B cell (primary cell): Measurements from ENCODE around the gene ANKS1B. TPM values are rescaled to one million over a fixed set of nuclear protein-coding genes. Genes with fewer than 3 reads are reported as not detected.

Experiments
- ATAC-seq: fragments of 200-7000 bp; cut with Tn5 transposase; one replicate; pipeline ENCODE4 v1.10.0; 2021; ENCODE audit warnings: low read depth, mild to moderate bottlenecking, moderate number of reproducible peaks, moderate library complexity
- CTCF ChIA-PET: fragments of 350-600 bp; sonication (Branson Sonifier 250); formaldehyde crosslinking; loops from one replicate; lab custom pipeline; 2021; ENCODE audit warnings: antibody characterized with exemption, inconsistent platforms; lab: Charles Lee
- POLR2A ChIA-PET: fragments of 350-600 bp; sonication (Branson Sonifier 250); formaldehyde crosslinking; loops from one replicate; lab custom pipeline; 2021; ENCODE audit warnings: antibody characterized with exemption; lab: Charles Lee
- DNase-seq: peaks from one replicate; pipeline ENCODE4 v3.0.0; 2013
- H2AFZ ChIP-seq: 2 replicates; pipeline ENCODE4 v1.6.1; 2012; ENCODE audit warnings: mild to moderate bottlenecking, low read depth, low read length; ENCODE audit not compliant: insufficient read depth, poor library complexity, severe bottlenecking
- H3K27ac ChIP-seq, 2 donors: 1 replicate in 1 of 2; 2 replicates in 1 of 2; pipeline ENCODE4 v1.5.1; 2012 to 2013; ENCODE audit warnings: low read length in 2 of 2, mild to moderate bottlenecking in 2 of 2, moderate library complexity in 1 of 2
- H3K27me3 ChIP-seq, 4 experiments: fragments of 200-600 bp in 1 of 4; sonication (generic) in 1 of 4; replicated peaks in 1 of 4; 1 replicate in 2 of 4; 2 replicates in 2 of 4; pipeline versions ENCODE4 v1.6.1 to v1.7.0; 2013 to 2016; ENCODE audit warnings: low read length in 3 of 4, mild to moderate bottlenecking in 2 of 4, mixed read lengths in 1 of 4, moderate library complexity in 1 of 4; ENCODE audit not compliant: insufficient read depth in 4 of 4, control insufficient read depth in 3 of 4; ENCODE audit errors: control extremely low read depth in 1 of 4
- H3K36me3 ChIP-seq, 2 experiments: replicated peaks in 1 of 2; 1 replicate in 1 of 2; 2 replicates in 1 of 2; pipeline versions ENCODE4 v1.6.1 to v1.7.1; 2013; ENCODE audit warnings: low read length in 1 of 2; ENCODE audit not compliant: insufficient read depth in 2 of 2, control insufficient read depth in 1 of 2; ENCODE audit errors: control extremely low read depth in 1 of 2, extremely low read depth in 1 of 2
- H3K4me1 ChIP-seq, 2 donors: fragments of 200-600 bp in 1 of 2; sonication (generic) in 1 of 2; 1 replicate in 1 of 2; 2 replicates in 1 of 2; pipeline versions ENCODE4 v1.5.1 to v1.6.1; 2013 to 2017; ENCODE audit warnings: low read length in 2 of 2; ENCODE audit not compliant: control insufficient read depth in 2 of 2, insufficient read depth in 2 of 2
- H3K4me2 ChIP-seq: replicated peaks from 2 replicates; pipeline ENCODE3; 2012; ENCODE audit warnings: mild to moderate bottlenecking, low read depth, low read length; ENCODE audit not compliant: poor library complexity, severe bottlenecking
- H3K4me3 ChIP-seq, 5 experiments: fragments of 200-600 bp in 1 of 5; sonication (generic) in 1 of 5; 1 replicate in 3 of 5; 2 replicates in 2 of 5; pipeline versions ENCODE4 v1.5.1 to v1.7.0; 2011 to 2016; ENCODE audit warnings: low read length in 4 of 5, mild to moderate bottlenecking in 4 of 5, low read depth in 2 of 5, control low read depth in 1 of 5, moderate library complexity in 1 of 5; ENCODE audit not compliant: insufficient read depth in 1 of 5; ENCODE audit errors: control extremely low read depth in 1 of 5, extremely low read depth in 1 of 5
- H3K79me2 ChIP-seq: fragments of 200-600 bp; sonication (generic); one replicate; pipeline ENCODE4 v1.6.0; 2016; ENCODE audit warnings: low read length; ENCODE audit not compliant: control insufficient read depth, insufficient read depth
- H3K9ac ChIP-seq: fragments of 200-600 bp; sonication (generic); 2 replicates; pipeline ENCODE4 v1.6.1; 2017; ENCODE audit warnings: mild to moderate bottlenecking, low read length, moderate library complexity
- H3K9me3 ChIP-seq, 3 donors: one replicate each; pipeline versions ENCODE4 v1.6.1 to v1.7.1; 2013; ENCODE audit warnings: low read length in 2 of 3; ENCODE audit not compliant: control insufficient read depth in 2 of 3, insufficient read depth in 1 of 3; ENCODE audit errors: control extremely low read depth in 1 of 3
- H4K20me1 ChIP-seq: 2 replicates; pipeline ENCODE4 v1.6.0; 2012; ENCODE audit warnings: mild to moderate bottlenecking, low read length; ENCODE audit not compliant: insufficient read depth, control insufficient read depth, poor library complexity, severe bottlenecking
- H3K27ac Mint-ChIP-seq: one replicate; pipeline ENCODE4 v1.8.0; 2021; ENCODE audit warnings: mixed read lengths
- H3K27me3 Mint-ChIP-seq: one replicate; pipeline ENCODE4 v1.8.0; 2021; ENCODE audit warnings: mixed read lengths
- H3K4me1 Mint-ChIP-seq: one replicate; pipeline ENCODE4 v1.8.0; 2021; ENCODE audit warnings: mixed read lengths
- H3K4me3 Mint-ChIP-seq: one replicate; pipeline ENCODE4 v1.8.0; 2021; ENCODE audit warnings: mixed read lengths
- H3K9me3 Mint-ChIP-seq: one replicate; pipeline ENCODE4 v1.8.0; 2022; ENCODE audit warnings: mixed read lengths; ENCODE audit not compliant: insufficient read depth
- EZH2 ChIP-seq: IDR thresholded peaks from 2 replicates; pipeline ENCODE4 v1.6.1; 2012; ENCODE audit warnings: borderline replicate concordance, low read depth, mild to moderate bottlenecking, moderate library complexity, low read length; ENCODE audit not compliant: insufficient read depth, poor library complexity, severe bottlenecking
- WGBS: methylation state at CpG from one replicate; pipeline ENCODE4 v1.1.5; 2013; ENCODE audit warnings: missing lambda C conversion rate; ENCODE audit not compliant: insufficient coverage; 5-methylcytosine and 5-hydroxymethylcytosine counted together
- intact Hi-C: fragments of 100-400 bp; cut with micrococcal nuclease; formaldehyde crosslinking; loops from one replicate; pipeline ENCODE4 v1.10.0; 2022
- polyA plus RNA-seq: library from polyadenylated mRNA; depleted of rRNA; stranded (reverse); fragments of >200 nt; gene quantifications from 2 replicates; pipeline ENCODE4 v1.2.3, GENCODE V29; 2012
- total RNA-seq, 2 donors: library from RNA; stranded (reverse); fragments of 120-200 nt in 1 of 2; gene quantifications; 1 replicate in 1 of 2; 2 replicates in 1 of 2; pipeline versions ENCODE4 v1.2.3 to v1.2.4, GENCODE V29; 2013 to 2022
- TF ChIP-seq, protein P1 (sequence below): fragments of 200-600 bp; IDR thresholded peaks from one replicate; pipeline ENCODE4 v1.8.0; 2022; ENCODE audit warnings: antibody characterized with exemption, mild to moderate bottlenecking

The ANKS1B gene
- total and polyA plus RNA-seq, 2 donors (not counting 1 experiment from before 2014, with no cell fraction given): not detected

DNA sequence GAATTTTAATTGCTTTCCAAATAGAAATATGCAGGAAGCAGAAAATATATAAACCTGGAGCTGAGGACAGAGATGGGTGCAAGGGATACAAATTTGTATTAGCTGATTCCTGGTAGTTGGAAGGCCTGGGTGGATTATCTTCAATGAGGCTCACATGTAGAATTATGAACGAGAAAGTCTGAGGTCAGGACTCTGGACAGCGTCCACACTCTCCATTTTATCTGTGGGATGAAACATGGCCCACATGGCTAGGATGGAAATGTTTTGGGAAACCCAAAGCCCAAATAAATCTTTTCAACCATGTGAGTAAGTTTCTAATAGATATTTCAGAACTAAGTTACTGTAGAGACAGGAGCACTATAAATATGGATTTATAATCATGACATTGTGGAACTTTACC lies 1083.5 kb downstream of the ANKS1B start:
- Histone ChIP-seq H3K9me3 (peaks cover 0 to 1% (median 0%) of the 10 kb centered on the region in 3 donors), H2AFZ (no peak overlapping the region), H3K9ac (no peak overlapping the region), H3K79me2 (no peaks in the 10 kb centered on the region), H3K4me1 (no peaks in the 10 kb centered on the region), H4K20me1 (no peaks in the 10 kb centered on the region), H3K27me3 (peaks cover 0 to 6% (median 2%) of the 10 kb centered on the region in 4 experiments), H3K4me2 (no peak overlapping the region), H3K36me3 (no peaks in the 10 kb centered on the region), H3K4me3 (no peak overlapping the region), H3K27ac (no peak overlapping the region)
- no peak overlapping the region for H3K27ac Mint-ChIP-seq
- POLR2A ChIA-PET: no interaction called here
- peaks cover 12% of the 10 kb centered on the region for H3K27me3 Mint-ChIP-seq
- no CpG with 5 or more reads among the region's 2 CpGs for WGBS
- TF ChIP-seq EZH2: no peak
- TF ChIP-seq, protein P1, sequence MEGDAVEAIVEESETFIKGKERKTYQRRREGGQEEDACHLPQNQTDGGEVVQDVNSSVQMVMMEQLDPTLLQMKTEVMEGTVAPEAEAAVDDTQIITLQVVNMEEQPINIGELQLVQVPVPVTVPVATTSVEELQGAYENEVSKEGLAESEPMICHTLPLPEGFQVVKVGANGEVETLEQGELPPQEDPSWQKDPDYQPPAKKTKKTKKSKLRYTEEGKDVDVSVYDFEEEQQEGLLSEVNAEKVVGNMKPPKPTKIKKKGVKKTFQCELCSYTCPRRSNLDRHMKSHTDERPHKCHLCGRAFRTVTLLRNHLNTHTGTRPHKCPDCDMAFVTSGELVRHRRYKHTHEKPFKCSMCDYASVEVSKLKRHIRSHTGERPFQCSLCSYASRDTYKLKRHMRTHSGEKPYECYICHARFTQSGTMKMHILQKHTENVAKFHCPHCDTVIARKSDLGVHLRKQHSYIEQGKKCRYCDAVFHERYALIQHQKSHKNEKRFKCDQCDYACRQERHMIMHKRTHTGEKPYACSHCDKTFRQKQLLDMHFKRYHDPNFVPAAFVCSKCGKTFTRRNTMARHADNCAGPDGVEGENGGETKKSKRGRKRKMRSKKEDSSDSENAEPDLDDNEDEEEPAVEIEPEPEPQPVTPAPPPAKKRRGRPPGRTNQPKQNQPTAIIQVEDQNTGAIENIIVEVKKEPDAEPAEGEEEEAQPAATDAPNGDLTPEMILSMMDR: no peak
- peaks cover 2% of the 10 kb centered on the region for H3K9me3 Mint-ChIP-seq
- no peaks in the 10 kb centered on the region for H3K4me1 Mint-ChIP-seq
- intact Hi-C loops: no loop called here
- DNase-seq (no peak), ATAC-seq (no peak)
- CTCF ChIA-PET: no interaction called here
- H3K4me3 Mint-ChIP-seq: no peak overlapping the region

DNA sequence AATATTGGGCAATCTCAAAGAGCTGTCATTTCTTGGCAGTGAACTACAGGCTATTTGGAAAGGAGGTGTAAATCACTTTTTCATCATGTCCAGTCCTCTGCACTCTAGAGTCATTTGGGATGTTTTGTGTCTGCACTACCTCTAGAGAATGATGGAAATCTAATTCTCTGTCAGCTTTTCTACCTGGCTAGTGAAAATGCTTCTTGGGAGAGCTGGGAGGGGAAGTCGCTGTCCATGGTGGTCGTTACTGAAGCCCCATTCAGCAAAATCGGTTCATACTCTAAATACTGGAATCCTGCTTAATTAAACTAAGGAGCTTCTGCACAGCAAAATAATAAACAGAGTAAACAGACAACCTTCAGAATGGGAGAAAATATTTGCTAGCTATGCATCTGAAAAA lies 1087.8 kb downstream of the ANKS1B start:
- WGBS: no CpG with 5 or more reads among the region's 3 CpGs
- H3K4me1 Mint-ChIP-seq: peaks cover 2% of the 10 kb centered on the region

More for the DNA sequence above, 1087.8 kb downstream of the ANKS1B start:
- TF ChIP-seq EZH2: no peak
- TF ChIP-seq, protein P1: no peak
- no peak for DNase-seq
- no peak overlapping the region for H3K4me3 ChIP-seq
- ChIA-PET CTCF (no interaction called here), POLR2A (no interaction called here)
- H3K27ac ChIP-seq: no peak overlapping the region
- Mint-ChIP-seq H3K27me3 (peaks cover 41% of the 10 kb centered on the region), H3K9me3 (peaks cover 2% of the 10 kb centered on the region), H3K4me3 (no peak overlapping the region), H3K27ac (no peak overlapping the region)
- H3K9me3 ChIP-seq: peaks cover 0 to 1% (median 0%) of the 10 kb centered on the region in 3 donors
- no peak overlapping the region for H2AFZ ChIP-seq
- H3K9ac ChIP-seq: no peak overlapping the region
- H3K36me3 ChIP-seq: no peaks in the 10 kb centered on the region
- no peaks in the 10 kb centered on the region for H3K4me1 ChIP-seq
- intact Hi-C loops: no loop called here
- no peak for ATAC-seq
- peaks cover 0 to 22% (median 17%) of the 10 kb centered on the region in 4 experiments for H3K27me3 ChIP-seq
- no peaks in the 10 kb centered on the region for H4K20me1 ChIP-seq
- H3K4me2 ChIP-seq: no peak overlapping the region
- no peaks in the 10 kb centered on the region for H3K79me2 ChIP-seq
